ENCODE data around the gene SLC16A12.

The SLC16A12 gene

GRCh38 chr10:89476150-89476549 lies 59.2 kb downstream of the SLC16A12 start:
- no peak overlapping the region for H3K9ac ChIP-seq (ENCODE audit: low read depth, low read length, poor library complexity, severe bottlenecking)
- H2AFZ ChIP-seq (ENCODE audit: low read length): no peak overlapping the region
- TF ChIP-seq CTCF (conservative IDR thresholded peaks at IDR 0.05; ENCODE audit: low read length): no peak
- TF ChIP-seq EZH2phosphoT487 (IDR thresholded peaks at IDR 0.05; ENCODE audit: borderline replicate concordance): no peak
- no peaks in the 10 kb centered on the region for H3K9me3 ChIP-seq (ENCODE audit: insufficient read depth, low read depth, low read length)
- no peak overlapping the region for H3K4me3 ChIP-seq (ENCODE audit: low read length, poor library complexity, severe bottlenecking)
- H3K4me2 ChIP-seq (ENCODE audit: low read depth, low read length, poor library complexity, severe bottlenecking): no peak overlapping the region
- no peaks in the 10 kb centered on the region for H3K4me1 ChIP-seq (ENCODE audit: insufficient read depth, low read length, poor library complexity, severe bottlenecking)
- no peaks in the 10 kb centered on the region for H3K27me3 ChIP-seq (ENCODE audit: insufficient read depth, low read length, poor library complexity, severe bottlenecking)
- no peaks in the 10 kb centered on the region for H3K79me2 ChIP-seq (ENCODE audit: insufficient read depth, low read length)
- no peaks in the 10 kb centered on the region for H3K36me3 ChIP-seq (ENCODE audit: insufficient read depth, low read length)
- no peaks in the 10 kb centered on the region for H3F3A ChIP-seq (ENCODE audit: low read depth)
- H4K20me1 ChIP-seq (ENCODE audit: insufficient read depth, low read length, poor library complexity, severe bottlenecking): no peaks in the 10 kb centered on the region
- H3K9me2 ChIP-seq (replicated peaks; ENCODE audit: low read depth, low read length): no peaks in the 10 kb centered on the region

GRCh38 chr10:89475591-89475998 lies 59.8 kb downstream of the SLC16A12 start:
- H3K9me2 ChIP-seq (replicated peaks; ENCODE audit: low read depth, low read length): no peaks in the 10 kb centered on the region
- no peak overlapping the region for H3K9ac ChIP-seq (ENCODE audit: low read depth, low read length, poor library complexity, severe bottlenecking)
- H3K36me3 ChIP-seq (ENCODE audit: insufficient read depth, low read length): no peaks in the 10 kb centered on the region
- no peak overlapping the region for H2AFZ ChIP-seq (ENCODE audit: low read length)
- H3F3A ChIP-seq (ENCODE audit: low read depth): no peaks in the 10 kb centered on the region
- H3K9me3 ChIP-seq (ENCODE audit: insufficient read depth, low read depth, low read length): no peaks in the 10 kb centered on the region
- no peak overlapping the region for H3K4me3 ChIP-seq (ENCODE audit: low read length, poor library complexity, severe bottlenecking)
- no peaks in the 10 kb centered on the region for H3K79me2 ChIP-seq (ENCODE audit: insufficient read depth, low read length)
- H4K20me1 ChIP-seq (ENCODE audit: insufficient read depth, low read length, poor library complexity, severe bottlenecking): no peaks in the 10 kb centered on the region
- H3K27me3 ChIP-seq (ENCODE audit: insufficient read depth, low read length, poor library complexity, severe bottlenecking): no peaks in the 10 kb centered on the region
- no peak overlapping the region for H3K4me2 ChIP-seq (ENCODE audit: low read depth, low read length, poor library complexity, severe bottlenecking)
- peaks cover 4% of the 10 kb centered on the region for H3K4me1 ChIP-seq (ENCODE audit: insufficient read depth, low read length, poor library complexity, severe bottlenecking)
- TF ChIP-seq EZH2phosphoT487 (IDR thresholded peaks at IDR 0.05; ENCODE audit: borderline replicate concordance): no peak

- H3K4me1 ChIP-seq (ENCODE audit: insufficient read depth, low read length, poor library complexity, severe bottlenecking): peaks cover 8% of the 10 kb centered on the region
- TF ChIP-seq EZH2phosphoT487 (IDR thresholded peaks at IDR 0.05; ENCODE audit: borderline replicate concordance) (no peak), CTCF (conservative IDR thresholded peaks at IDR 0.05; ENCODE audit: low read length) (no peak)
- H3K4me2 ChIP-seq (ENCODE audit: low read depth, low read length, poor library complexity, severe bottlenecking): no peak overlapping the region
Observed at GRCh38 chr10:89475125-89475524, 60.3 kb downstream of the SLC16A12 start.

GRCh38 chr10:89474452-89474851 lies 60.9 kb downstream of the SLC16A12 start:
- Histone ChIP-seq H3K9ac (ENCODE audit: low read depth, low read length, poor library complexity, severe bottlenecking) (no peak overlapping the region), H3K9me2 (replicated peaks; ENCODE audit: low read depth, low read length) (no peaks in the 10 kb centered on the region), H3K4me3 (ENCODE audit: low read length, poor library complexity, severe bottlenecking) (no peak overlapping the region), H3K36me3 (ENCODE audit: insufficient read depth, low read length) (no peaks in the 10 kb centered on the region), H3K27me3 (ENCODE audit: insufficient read depth, low read length, poor library complexity, severe bottlenecking) (no peaks in the 10 kb centered on the region), H3K9me3 (ENCODE audit: insufficient read depth, low read depth, low read length) (no peaks in the 10 kb centered on the region), H3K4me2 (ENCODE audit: low read depth, low read length, poor library complexity, severe bottlenecking) (no peak overlapping the region), H3F3A (ENCODE audit: low read depth) (no peaks in the 10 kb centered on the region), H3K4me1 (ENCODE audit: insufficient read depth, low read length, poor library complexity, severe bottlenecking) (peaks cover 15% of the 10 kb centered on the region), H3K79me2 (ENCODE audit: insufficient read depth, low read length) (no peaks in the 10 kb centered on the region), H4K20me1 (ENCODE audit: insufficient read depth, low read length, poor library complexity, severe bottlenecking) (no peaks in the 10 kb centered on the region), H2AFZ (ENCODE audit: low read length) (no peak overlapping the region)
- TF ChIP-seq CTCF (conservative IDR thresholded peaks at IDR 0.05; ENCODE audit: low read length) (no peak), EZH2phosphoT487 (IDR thresholded peaks at IDR 0.05; ENCODE audit: borderline replicate concordance) (no peak)

More at GRCh38 chr10:89475125-89475524, 60.3 kb downstream of the SLC16A12 start:
- Histone ChIP-seq H3K9ac (ENCODE audit: low read depth, low read length, poor library complexity, severe bottlenecking) (no peak overlapping the region), H4K20me1 (ENCODE audit: insufficient read depth, low read length, poor library complexity, severe bottlenecking) (no peaks in the 10 kb centered on the region), H3K79me2 (ENCODE audit: insufficient read depth, low read length) (no peaks in the 10 kb centered on the region), H3K9me2 (replicated peaks; ENCODE audit: low read depth, low read length) (no peaks in the 10 kb centered on the region), H2AFZ (ENCODE audit: low read length) (no peak overlapping the region), H3K36me3 (ENCODE audit: insufficient read depth, low read length) (no peaks in the 10 kb centered on the region), H3K27me3 (ENCODE audit: insufficient read depth, low read length, poor library complexity, severe bottlenecking) (no peaks in the 10 kb centered on the region), H3F3A (ENCODE audit: low read depth) (no peaks in the 10 kb centered on the region), H3K9me3 (ENCODE audit: insufficient read depth, low read depth, low read length) (no peaks in the 10 kb centered on the region), H3K4me3 (ENCODE audit: low read length, poor library complexity, severe bottlenecking) (no peak overlapping the region)

Data from Loucy (cell line).